SKM-1 treated with dmso at 0.1 percent for 144 hours (cell line): ENCODE results near the gene DAZ4.
"Not testable (repeated sequence)": the region's sequence is repeated elsewhere in the genome, so short reads cannot be mapped to it uniquely, and the experiment has no call there.

Experiments used
- DNase-seq: peaks from one replicate; lab custom pipeline; 2025; ENCODE audit not compliant: unreplicated experiment; lab: John Stamatoyannopoulos, UW

Gene DAZ4, protein sequence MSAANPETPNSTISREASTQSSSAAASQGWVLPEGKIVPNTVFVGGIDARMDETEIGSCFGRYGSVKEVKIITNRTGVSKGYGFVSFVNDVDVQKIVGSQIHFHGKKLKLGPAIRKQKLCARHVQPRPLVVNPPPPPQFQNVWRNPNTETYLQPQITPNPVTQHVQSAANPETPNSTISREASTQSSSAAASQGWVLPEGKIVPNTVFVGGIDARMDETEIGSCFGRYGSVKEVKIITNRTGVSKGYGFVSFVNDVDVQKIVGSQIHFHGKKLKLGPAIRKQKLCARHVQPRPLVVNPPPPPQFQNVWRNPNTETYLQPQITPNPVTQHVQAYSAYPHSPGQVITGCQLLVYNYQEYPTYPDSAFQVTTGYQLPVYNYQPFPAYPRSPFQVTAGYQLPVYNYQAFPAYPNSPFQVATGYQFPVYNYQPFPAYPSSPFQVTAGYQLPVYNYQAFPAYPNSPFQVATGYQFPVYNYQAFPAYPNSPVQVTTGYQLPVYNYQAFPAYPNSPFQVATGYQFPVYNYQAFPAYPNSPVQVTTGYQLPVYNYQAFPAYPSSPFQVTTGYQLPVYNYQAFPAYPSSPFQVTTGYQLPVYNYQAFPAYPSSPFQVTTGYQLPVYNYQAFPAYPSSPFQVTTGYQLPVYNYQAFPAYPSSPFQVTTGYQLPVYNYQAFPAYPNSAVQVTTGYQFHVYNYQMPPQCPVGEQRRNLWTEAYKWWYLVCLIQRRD

DNA sequence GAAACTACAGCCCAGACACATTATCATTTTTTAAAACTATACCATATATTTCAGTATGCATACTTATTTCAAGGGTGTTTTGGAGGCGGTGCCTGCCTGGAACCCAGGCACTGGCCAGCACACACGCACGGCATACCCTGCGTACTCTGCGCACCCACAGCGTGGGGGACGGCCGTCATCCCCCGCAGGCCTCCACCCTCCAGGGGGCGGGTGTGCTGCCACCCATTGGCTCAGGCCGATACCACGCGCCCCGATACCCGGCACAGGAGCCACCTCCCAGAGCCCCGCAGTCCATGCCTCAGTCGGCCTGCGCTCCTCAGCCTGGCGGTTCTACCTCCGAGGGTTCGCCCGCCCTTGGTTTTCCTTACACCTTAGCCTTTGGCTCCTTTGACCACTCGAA is at the start of gene DAZ4:
TSS of gene DAZ4 (plus strand) at position 301 of the 400 bp plus-strand sequence. CDS start 208 bp downstream, outside the sequence.
- DNase-seq = not testable (repeated sequence)

DNA sequence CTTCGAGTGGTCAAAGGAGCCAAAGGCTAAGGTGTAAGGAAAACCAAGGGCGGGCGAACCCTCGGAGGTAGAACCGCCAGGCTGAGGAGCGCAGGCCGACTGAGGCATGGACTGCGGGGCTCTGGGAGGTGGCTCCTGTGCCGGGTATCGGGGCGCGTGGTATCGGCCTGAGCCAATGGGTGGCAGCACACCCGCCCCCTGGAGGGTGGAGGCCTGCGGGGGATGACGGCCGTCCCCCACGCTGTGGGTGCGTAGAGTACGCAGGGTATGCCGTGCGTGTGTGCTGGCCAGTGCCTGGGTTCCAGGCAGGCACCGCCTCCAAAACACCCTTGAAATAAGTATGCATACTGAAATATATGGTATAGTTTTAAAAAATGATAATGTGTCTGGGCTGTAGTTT is 20.4 kb upstream of the DAZ4 start, which contains the start of gene DAZ3:
TSS of gene DAZ3 (minus strand) at position 101 of the 400 bp plus-strand sequence. CDS start 208 bp downstream, outside the sequence.
- DNase-seq = not testable (repeated sequence)

DNA sequence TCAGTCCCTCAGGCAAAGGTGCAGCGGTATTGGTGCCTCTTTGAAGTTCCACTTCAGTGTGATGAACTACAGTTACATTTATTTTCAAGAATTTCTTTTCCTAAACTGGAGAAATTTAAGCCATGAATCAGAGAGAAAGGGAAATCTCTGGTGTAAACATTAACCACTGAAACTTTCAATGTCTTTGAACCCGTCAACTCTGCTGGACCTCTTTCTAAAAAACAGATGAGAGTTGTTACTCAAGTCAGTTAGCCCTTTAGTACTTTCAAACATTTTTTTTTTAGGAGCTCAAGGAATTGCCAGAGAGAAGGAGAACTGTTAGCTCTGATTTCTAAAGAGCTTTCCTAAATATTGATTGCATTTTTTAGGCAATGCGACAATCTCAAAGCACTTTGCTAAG is 11.9 kb upstream of the DAZ4 start:
- not testable (repeated sequence) for DNase-seq

DNA sequence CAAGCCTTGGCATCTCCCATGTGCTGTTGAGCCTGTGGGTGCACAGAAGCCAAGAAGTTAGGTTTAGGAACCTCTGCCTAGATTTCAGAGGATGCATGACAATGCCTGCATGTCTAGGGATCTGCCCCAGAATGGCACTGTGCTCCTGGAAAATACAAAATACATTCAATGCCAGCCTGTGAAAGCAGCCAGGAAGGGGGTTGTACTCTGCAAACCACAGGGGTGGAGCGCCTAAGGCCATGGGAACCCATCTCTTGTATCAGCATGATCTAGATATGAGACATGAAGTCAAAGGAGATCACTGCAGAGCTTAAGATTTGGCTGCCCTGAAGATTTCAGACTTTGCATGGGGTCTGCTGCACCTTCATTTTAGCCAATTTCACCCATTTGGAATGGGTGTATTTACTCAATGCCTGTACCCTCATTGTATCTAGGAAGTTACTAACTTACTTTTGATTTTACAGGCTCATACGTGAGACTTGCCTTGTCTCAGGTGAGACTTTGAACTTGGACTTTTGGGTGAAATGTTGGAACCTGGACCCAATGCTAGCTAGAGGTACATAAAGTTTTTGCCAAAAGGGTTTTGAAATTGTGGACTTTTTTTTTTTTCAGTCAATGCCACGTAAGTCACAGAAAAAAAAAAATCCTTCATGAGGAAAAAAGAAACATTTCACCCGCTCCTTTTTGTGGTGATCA is 9.4 kb upstream of the DAZ4 start:
- DNase-seq = not testable (repeated sequence)

DNA sequence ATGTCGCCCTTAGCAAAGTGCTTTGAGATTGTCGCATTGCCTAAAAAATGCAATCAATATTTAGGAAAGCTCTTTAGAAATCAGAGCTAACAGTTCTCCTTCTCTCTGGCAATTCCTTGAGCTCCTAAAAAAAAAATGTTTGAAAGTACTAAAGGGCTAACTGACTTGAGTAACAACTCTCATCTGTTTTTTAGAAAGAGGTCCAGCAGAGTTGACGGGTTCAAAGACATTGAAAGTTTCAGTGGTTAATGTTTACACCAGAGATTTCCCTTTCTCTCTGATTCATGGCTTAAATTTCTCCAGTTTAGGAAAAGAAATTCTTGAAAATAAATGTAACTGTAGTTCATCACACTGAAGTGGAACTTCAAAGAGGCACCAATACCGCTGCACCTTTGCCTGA is 8.7 kb upstream of the DAZ4 start:
- not testable (repeated sequence) for DNase-seq
